ENCODE measurements around the gene IMP3.
"Not testable (repeated sequence)": the region's sequence is repeated elsewhere in the genome, so short reads cannot be mapped to it uniquely, and the experiment has no call there.

The IMP3 gene

DNA sequence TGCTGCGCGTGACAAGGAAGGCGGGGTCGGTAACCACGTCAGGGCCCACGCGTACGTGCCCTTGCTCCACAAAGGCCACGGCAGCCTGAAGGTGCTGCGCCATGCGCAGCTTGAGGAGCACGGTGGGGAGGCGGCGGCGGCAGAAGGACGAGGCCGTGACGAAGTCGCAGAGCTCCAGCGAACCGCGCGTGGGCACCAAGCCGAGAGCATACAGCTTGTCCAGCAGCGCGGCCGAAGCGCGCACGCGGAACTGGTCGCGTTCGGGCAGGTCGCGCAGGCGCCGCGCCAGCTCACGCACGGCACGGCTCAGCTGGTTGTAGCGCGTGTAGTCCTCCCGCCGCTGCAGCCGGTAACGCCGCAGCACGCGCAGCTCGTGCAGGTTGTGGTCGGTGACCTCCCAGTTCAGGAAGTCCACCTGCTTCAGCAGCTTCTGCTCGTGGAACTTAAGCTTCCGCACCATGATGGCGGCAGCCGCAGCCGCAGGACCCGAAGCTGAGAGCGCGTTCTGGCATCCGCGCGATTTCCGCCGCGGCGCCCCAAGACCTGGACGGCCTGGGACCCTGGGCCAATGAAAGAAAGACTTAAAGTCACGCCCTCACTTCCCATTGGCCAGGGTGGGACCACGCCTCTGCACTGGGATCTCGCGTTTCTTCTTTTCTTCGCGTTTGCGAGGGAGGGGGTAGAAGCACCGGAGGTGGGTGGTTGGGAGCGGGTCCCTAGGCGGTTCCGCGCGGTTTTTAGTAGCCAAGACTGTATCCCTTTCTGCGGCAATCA, at the start of gene IMP3:
IMP3 (minus strand) TSS at position 516 of the 774 bp plus-strand sequence; CDS start at position 460, 56 bp downstream.
- peak; percentile 92 for DNase-seq

- not testable (repeated sequence) for DNase-seq
Measured at GRCh38 chr15:75689429-75689828, 49.4 kb upstream of the IMP3 start.

DNA sequence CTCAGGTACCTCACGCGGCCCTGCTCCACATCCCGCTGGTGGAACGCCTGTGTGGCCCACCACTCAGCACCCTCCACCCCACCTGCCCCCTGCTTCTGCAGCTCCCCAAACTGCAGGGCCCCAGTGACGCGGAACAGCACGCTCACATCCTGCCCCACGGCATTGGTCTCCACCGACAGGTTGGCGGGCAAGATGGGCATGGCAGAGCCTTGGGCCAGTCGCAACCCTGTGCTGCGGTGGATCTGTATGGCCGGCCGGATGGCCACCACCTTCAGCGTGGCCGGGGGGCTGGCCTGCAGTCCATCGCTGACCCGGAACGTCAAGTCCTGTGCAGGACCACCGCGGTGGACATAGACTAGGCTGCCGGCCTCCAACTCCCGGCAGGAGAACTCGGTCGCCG, 48.8 kb upstream of the IMP3 start:
- no peak for DNase-seq

DNA sequence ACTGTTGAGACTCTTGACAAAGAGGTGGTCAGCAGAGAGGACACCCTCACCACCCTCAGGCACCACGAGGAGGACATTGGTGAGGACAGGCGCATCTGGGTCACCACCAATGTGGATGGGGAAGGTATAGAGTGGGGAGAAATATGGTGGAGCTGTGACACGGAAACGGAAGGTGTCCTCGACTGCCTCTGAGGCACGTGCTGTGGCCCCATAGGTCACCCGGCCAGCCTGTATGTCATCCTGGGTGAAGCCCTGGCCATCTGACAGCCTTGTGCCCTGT, 48.2 kb upstream of the IMP3 start:
- no peak for DNase-seq

DNA sequence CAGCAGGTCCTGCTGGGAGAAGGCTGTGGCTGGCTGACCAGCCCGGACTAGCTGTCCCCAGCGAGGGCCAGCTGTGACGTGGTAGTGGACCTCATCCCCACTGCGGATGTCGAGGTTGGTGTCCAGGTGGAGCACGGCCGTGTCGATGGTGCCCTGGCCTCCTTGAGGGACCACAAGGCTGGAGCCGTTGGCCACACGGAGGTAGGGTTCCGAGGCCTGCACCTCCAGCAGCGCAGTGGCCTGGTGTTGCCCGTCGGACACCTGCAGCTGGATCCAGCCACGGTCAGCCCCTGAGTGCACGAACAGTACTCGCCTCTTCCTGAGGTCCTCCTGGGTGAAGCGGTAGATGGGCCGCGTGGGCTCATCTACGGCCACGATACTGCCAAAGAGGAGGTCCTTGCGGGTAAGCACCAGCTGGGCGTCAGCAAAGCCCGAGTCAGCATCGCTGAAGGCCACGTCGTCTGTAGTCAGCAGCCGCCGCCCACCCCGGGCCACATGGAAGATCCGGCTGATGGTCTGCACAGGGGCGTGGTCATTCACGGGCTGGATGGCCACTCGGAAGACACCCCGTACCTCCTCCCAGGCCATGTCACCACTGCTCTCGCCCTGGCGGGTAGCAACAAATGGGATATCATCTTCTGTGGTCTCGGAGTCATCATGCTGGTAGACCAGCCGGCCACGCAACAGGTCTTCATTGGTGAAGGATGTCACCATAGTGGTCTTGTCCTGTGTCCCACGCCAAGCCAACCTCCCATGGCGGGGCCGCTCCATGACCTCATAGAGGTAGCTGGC, 47.7 kb upstream of the IMP3 start:
- no peak for DNase-seq

- DNase-seq = peak; percentile 41
Measured at GRCh38 chr15:75686212-75686642, 46.2 kb upstream of the IMP3 start.

DNA sequence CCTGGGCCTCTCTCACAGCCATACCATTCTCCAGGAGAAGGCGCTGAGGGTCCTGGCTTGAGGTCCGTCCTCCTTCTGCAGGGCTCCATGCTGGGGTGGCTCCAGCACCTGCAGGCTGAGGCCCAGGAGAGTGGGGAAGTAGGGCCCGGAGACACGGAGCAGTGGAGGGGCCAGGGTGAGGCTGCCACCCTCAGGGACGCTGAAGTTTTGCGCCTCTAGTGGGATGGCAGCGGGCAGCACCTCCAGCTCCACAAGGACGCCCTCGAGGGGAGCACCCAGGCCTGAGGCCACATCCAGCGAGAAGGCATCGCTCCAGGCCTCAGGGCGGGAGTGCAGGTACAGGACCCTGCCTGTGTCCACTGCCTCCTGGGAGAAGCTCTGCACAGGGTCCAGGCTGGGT, 45.2 kb upstream of the IMP3 start:
- no peak for DNase-seq

GRCh38 chr15:75684648-75685047, 44.6 kb upstream of the IMP3 start:
- DNase-seq = no peak

- DNase-seq = peak; percentile 28
Measured at GRCh38 chr15:75683646-75684312, 43.8 kb upstream of the IMP3 start.

- no peak for DNase-seq
Measured at GRCh38 chr15:75682181-75683135, 42.4 kb upstream of the IMP3 start.

GRCh38 chr15:75680007-75680789, 40.2 kb upstream of the IMP3 start:
- DNase-seq = no peak

DNA sequence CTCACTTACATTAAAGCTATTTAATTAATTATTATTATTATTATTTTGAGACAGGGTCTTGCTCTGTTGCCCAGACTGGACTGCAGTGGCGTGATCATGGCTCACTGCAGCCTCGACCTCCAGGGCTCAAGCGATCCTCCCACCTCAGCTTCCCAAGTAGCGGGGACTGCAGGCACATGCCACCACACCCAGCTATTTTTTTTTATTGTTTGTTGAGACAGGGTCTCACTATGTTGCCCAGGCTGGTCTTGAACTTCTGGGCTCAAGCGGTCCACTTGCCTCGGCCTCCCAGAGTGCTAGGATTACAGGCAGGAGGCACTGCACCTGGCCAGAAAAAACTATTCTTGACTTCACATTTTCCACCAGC, 38.3 kb upstream of the IMP3 start:
- not testable (repeated sequence) for DNase-seq

DNA sequence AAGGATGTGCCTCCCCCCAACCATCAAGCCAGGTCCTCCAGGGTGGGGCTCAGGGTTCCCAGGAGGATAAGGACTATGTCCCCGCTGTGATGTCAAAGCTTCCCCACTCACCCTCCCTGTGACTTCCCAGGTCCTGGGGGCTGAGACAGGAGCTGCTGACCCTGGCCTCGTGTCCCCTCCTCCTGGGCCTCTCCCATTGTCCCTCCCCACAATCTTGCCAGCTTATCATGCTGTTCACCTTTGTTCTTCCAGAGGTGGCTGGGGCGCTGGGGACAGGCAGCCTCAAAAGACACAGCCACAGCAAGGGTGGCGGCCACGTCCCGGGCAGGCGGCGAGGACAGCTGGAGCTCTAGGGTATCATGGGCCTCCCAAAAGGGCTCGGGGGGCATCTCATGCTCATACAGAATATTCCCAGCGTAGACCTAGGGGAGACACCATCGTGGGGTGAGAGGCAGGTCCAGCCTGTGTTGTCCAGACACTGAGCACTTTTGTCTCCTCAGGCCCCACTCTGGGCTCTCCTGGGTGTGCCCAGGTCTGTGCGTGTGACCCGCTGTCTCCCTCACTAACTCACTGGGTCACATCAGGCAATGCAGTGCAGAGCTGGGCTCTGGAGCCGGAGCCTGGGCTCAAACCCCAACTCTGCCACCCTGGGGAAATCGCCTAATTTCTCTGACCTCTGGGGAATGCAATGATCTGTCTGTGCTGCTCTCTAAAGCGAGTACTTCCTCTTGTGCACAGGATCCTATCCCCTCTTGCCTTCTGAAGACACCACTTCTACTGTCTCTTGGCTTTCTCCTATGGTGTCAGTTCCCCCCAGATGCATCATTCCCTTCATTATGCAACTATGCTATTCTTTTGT, 37.7 kb upstream of the IMP3 start:
- DNase-seq = no peak

DNA sequence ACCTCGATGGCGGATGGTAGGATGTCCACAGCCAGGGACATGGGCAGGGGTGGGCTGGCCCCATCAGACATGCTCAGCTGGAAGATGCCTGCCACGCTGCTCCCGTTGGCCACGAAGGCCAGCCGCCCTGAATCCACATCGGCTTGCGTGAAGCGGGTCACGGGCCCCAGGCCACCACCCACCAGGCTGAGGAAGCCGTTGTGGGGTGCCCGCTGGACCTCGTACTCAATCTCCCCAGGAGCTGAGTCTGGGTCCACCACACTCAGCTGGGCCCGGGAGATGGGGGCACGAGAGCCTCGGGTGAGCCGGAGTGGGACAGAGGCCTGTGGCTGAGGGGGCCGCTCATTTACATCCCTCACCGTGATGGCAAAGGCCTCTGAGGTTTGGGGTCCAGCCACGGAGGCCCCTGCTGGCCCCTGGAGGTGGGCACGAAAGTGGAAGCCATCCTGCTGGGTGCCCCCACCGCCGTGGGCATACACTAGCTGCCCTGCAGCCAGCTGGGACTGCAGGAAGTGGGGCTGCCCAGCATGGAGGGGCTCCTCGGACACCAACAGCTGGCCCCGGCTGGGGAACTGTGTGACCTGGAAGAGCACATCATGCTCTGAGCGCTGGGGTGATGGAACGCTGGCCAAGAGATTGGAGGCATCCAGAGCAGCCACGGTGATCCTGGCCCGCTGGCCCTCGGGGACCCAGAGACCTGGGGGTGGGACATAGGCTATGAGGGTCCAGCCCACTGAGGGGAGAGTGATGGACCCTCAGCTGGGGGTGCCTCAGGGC, 36.9 kb upstream of the IMP3 start:
- DNase-seq = no peak

GRCh38 chr15:75675579-75676404, 35.8 kb upstream of the IMP3 start:
- DNase-seq = no peak

DNA sequence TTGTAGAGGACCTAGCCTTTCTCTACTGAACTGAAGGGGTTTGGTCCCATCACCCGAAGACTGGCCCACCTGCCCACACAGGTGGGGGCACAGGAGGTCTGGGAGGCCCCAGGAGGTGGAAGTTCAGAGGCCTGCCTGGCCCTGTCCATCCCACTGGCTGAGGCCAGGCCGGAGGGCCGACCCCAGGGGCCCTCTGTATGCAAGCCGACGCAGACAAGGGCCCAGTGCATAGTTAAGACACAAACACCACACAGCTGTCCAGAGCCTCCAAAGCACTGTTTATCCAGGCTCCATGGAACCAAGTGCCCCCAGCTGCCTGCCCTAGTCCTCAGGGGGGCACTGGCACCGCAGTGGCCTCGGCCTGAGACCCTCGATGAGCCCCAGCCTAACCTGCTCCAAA, 34.3 kb upstream of the IMP3 start:
- DNase-seq = no peak

DNA sequence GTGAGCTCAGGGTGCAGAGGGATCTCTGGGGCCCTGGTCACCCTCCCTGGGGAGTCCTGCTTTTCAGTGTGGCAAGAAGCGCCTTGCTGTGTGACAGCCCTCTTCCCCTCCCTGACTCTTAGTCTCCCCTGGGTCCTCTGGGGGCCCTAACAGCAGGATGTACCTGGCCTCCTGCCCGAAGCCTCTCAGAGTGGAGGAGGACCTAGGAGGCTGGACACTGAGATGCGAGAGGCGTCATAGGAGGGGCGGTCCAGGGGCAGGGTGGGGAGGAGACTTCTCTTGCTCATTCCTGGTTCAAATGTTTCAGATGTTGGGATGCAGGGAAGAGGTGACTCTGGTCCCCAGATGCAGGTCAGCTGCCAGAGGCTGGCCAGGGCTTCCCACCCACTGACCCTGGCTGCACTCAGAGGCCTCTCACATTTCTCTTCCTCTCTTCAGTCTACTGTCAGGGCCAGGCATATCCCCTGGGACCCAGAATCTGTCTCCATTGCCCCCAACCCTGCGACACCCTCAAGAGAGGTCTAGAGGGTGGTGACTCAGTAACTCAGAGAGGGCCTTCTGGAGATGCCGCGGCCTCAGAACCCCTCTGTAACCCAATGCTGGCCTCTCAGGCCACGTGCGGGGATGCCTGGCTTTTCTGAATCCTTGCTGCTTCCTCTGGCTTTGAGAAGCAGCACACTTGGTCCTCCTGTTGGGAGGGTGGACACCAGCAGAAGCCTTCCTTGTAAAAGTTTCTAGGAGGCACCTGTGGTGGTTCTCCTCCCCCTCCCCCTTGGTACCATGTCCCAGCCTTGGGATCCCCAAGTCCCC, 33.6 kb upstream of the IMP3 start:
- DNase-seq = no peak
